Left lung (tissue), 10 donors: ENCODE results near the gene DEAF1. TPM values are rescaled to one million over a fixed set of nuclear protein-coding genes. Genes with fewer than 3 reads are reported as not detected.

Source experiments
- ATAC-seq: fragments of 200-7000 bp; cut with Tn5 transposase; one replicate; pipeline ENCODE4 v1.9.1; 2020; ENCODE audit warnings: moderate library complexity
- DNase-seq, 4 donors: peaks; one replicate each; pipeline ENCODE4 v3.0.0-alpha.2; 2013 to 2020
- H3K27ac ChIP-seq, 2 donors: fragments of 200-600 bp; sonication (generic) in 1 of 2; one replicate each; pipeline versions ENCODE4 v1.5.0 to v1.8.0; 2020 to 2021
- H3K27me3 ChIP-seq, 2 donors: fragments of 200-600 bp; sonication (generic) in 1 of 2; one replicate each; pipeline versions ENCODE4 v1.5.0 to v1.8.0; 2020 to 2021
- H3K36me3 ChIP-seq, 2 donors: fragments of 200-600 bp; sonication (generic) in 1 of 2; one replicate each; pipeline versions ENCODE4 v1.5.0 to v1.8.0; 2020 to 2021
- H3K4me1 ChIP-seq, 2 donors: fragments of 200-600 bp; one replicate each; pipeline ENCODE4 v1.8.0; 2021
- H3K4me3 ChIP-seq, 2 donors: fragments of 200-600 bp; sonication (generic) in 1 of 2; one replicate each; pipeline versions ENCODE4 v1.5.0 to v1.8.0; 2020 to 2021; ENCODE audit warnings: mild to moderate bottlenecking in 1 of 2
- H3K9me3 ChIP-seq, 2 donors: fragments of 200-600 bp; sonication (generic) in 1 of 2; one replicate each; pipeline versions ENCODE4 v1.5.0 to v1.8.0; 2020 to 2021
- CTCF ChIP-seq, 2 donors: fragments of 200-600 bp; sonication (generic) in 1 of 2; IDR thresholded peaks; one replicate each; pipeline versions ENCODE4 v1.5.0 to v1.8.0; 2021; ENCODE audit warnings: antibody characterized with exemption in 2 of 2
- intact Hi-C, 2 donors: fragments of 100-400 bp; cut with DNase I; formaldehyde crosslinking; loops; one replicate each; pipeline versions ENCODE4 v1.11.2 to v1.14.2; 2022
- polyA plus RNA-seq, 6 donors: library from polyadenylated mRNA; unstranded; fragments of 120-200 nt; gene quantifications; one replicate each; pipeline ENCODE4 v1.2.1, GENCODE V29; 2013; ENCODE audit not compliant: insufficient read length in 6 of 6
- total RNA-seq, 2 donors: library from RNA; stranded (reverse); fragmentation: NEBNext Ultra II Directional; extraction: Animal tissue kit (Norgen Biotek cat#: 25700); gene quantifications; one replicate each; pipeline ENCODE4 v1.2.1, GENCODE V29; 2021
- donor health status: DM: no; HTN: yes; CAD: no.
- donor health status: DM: no; HTN: no; CAD: no.

The DEAF1 gene
- total and polyA plus RNA-seq, 8 donors: 28.3 to 52.9 (median 38.4) TPM

GRCh38 chr11:623999-624704, 70.9 kb downstream of the DEAF1 start:
- Histone ChIP-seq H3K36me3 (no peaks in the 10 kb centered on the region), H3K4me1 (peaks cover 0 to 13% of the 10 kb centered on the region in 2 donors), H3K9me3 (no peaks in the 10 kb centered on the region), H3K27ac (no peak overlapping the region), H3K27me3 (peaks cover 14 to 46% of the 10 kb centered on the region in 2 donors), H3K4me3 (no peak overlapping the region)
- no peak for TF ChIP-seq CTCF (IDR thresholded peaks at IDR 0.05)
- intact Hi-C loops: no loop called here
- ATAC-seq (no peak), DNase-seq (no peak)

- TF ChIP-seq CTCF (IDR thresholded peaks at IDR 0.05): no peak
- H3K4me3 ChIP-seq: no peak overlapping the region
- intact Hi-C loops: no loop called here
Observed at GRCh38 chr11:623349-623869, 71.6 kb downstream of the DEAF1 start.

GRCh38 chr11:621838-622237, 73.2 kb downstream of the DEAF1 start:
- no peak for DNase-seq
- no peak for ATAC-seq

More at GRCh38 chr11:623349-623869, 71.6 kb downstream of the DEAF1 start:
- ATAC-seq (no peak), DNase-seq (no peak)
- Histone ChIP-seq H3K27ac (no peak overlapping the region), H3K9me3 (no peaks in the 10 kb centered on the region), H3K4me1 (peaks cover 0 to 13% of the 10 kb centered on the region in 2 donors), H3K27me3 (peaks cover 14 to 43% of the 10 kb centered on the region in 2 donors), H3K36me3 (no peaks in the 10 kb centered on the region)

GRCh38 chr11:620935-621814, 73.8 kb downstream of the DEAF1 start:
- Histone ChIP-seq H3K36me3 (no peaks in the 10 kb centered on the region), H3K4me1 (peaks cover 0 to 24% of the 10 kb centered on the region in 2 donors), H3K9me3 (no peaks in the 10 kb centered on the region), H3K27ac (no peak overlapping the region), H3K27me3 (peaks cover 8 to 22% of the 10 kb centered on the region in 2 donors), H3K4me3 (no peak overlapping the region)
- intact Hi-C loops: no loop called here
- DNase-seq: peak in 1 of 4 donors; percentile 75
- no peak for ATAC-seq
- no peak for TF ChIP-seq CTCF (IDR thresholded peaks at IDR 0.05)

More at GRCh38 chr11:621838-622237, 73.2 kb downstream of the DEAF1 start:
- intact Hi-C loops: no loop called here
- Histone ChIP-seq H3K27me3 (peaks cover 14 to 29% of the 10 kb centered on the region in 2 donors), H3K27ac (no peak overlapping the region), H3K36me3 (no peaks in the 10 kb centered on the region), H3K4me3 (no peak overlapping the region), H3K4me1 (peaks cover 0 to 19% of the 10 kb centered on the region in 2 donors), H3K9me3 (no peaks in the 10 kb centered on the region)
- no peak for TF ChIP-seq CTCF (IDR thresholded peaks at IDR 0.05)

DNA sequence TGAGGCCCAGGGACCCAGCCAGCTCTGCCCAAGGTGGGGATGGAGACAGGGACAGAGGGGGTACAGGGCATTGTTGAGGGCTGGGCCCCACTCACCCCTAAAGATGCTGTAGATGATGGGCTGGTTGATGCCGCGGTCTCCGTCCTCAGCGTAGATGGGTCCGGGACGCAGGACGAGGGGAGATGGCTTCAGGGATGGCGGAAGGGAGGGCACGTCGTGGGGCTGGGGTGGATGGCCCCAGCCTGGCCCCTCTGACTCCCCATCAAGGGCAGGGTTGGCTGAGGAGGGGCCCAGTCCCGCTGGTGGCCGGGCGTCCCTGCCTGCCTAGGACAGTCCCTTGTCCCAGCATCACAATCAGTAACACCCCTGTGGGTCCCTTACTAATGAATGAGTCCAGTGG, 74.8 kb downstream of the DEAF1 start:
- no peak overlapping the region for H3K27ac ChIP-seq
- no peak for DNase-seq
- no peak for ATAC-seq
- intact Hi-C loops: no loop called here
- peaks cover 0 to 29% of the 10 kb centered on the region in 2 donors for H3K4me1 ChIP-seq
- H3K9me3 ChIP-seq: no peaks in the 10 kb centered on the region
- peaks cover 0 to under 1% of the 10 kb centered on the region in 2 donors for H3K36me3 ChIP-seq
- no peak overlapping the region for H3K4me3 ChIP-seq
- peaks cover 0 to 13% of the 10 kb centered on the region in 2 donors for H3K27me3 ChIP-seq
- TF ChIP-seq CTCF (IDR thresholded peaks at IDR 0.05): no peak
